Left kidney (tissue), 8 donors: ENCODE results near the gene MOCS2. TPM values are rescaled to one million over a fixed set of nuclear protein-coding genes. Genes with fewer than 3 reads are reported as not detected.
"Not testable (repeated sequence)": the region's sequence is repeated elsewhere in the genome, so short reads cannot be mapped to it uniquely, and the experiment has no call there.

Source experiments
- DNase-seq: peaks from one replicate; pipeline ENCODE4 v3.0.0-alpha.2; 2013
- long read RNA-seq, 8 donors: transcript quantifications; one replicate each; lab custom pipeline, GENCODE V29; 2026
- polyA plus RNA-seq: library from polyadenylated mRNA; unstranded; fragments of 120-200 nt; gene quantifications from one replicate; pipeline ENCODE4 v1.2.1, GENCODE V29; 2013; ENCODE audit not compliant: insufficient read length

MOCS2 gene, protein sequence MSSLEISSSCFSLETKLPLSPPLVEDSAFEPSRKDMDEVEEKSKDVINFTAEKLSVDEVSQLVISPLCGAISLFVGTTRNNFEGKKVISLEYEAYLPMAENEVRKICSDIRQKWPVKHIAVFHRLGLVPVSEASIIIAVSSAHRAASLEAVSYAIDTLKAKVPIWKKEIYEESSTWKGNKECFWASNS
- polyA plus RNA-seq, result 77.5 TPM
- long read RNA-seq, donor 1, transcript MOCS2-203 (7 exons, 1,337 nt), result major isoform, 31 of 39 reads
- long read RNA-seq, donor 1, partial matches to known transcripts, result 5 of 39 reads
- long read RNA-seq, donor 1, other reads (novel, unspliced or antisense), result 0 of 39 reads
- long read RNA-seq, donor 2, transcript MOCS2-203 (7 exons, 1,337 nt), result major isoform, 29 of 41 reads
- long read RNA-seq, donor 2, partial matches to known transcripts, result 10 of 41 reads
- long read RNA-seq, donor 2, other reads (novel, unspliced or antisense), result 0 of 41 reads
- long read RNA-seq, donor 3, transcript MOCS2-203 (7 exons, 1,337 nt), result major isoform, 21 of 45 reads
- long read RNA-seq, donor 3, partial matches to known transcripts, result 20 of 45 reads
- long read RNA-seq, donor 3, other reads (novel, unspliced or antisense), result 0 of 45 reads
- long read RNA-seq, donor 4, partial matches to known transcripts, result 0 of 4 reads
- long read RNA-seq, donor 4, other reads (novel, unspliced or antisense), result 0 of 4 reads
- long read RNA-seq, donor 5, transcript MOCS2-203 (7 exons, 1,337 nt), result major isoform, 89 of 113 reads
- long read RNA-seq, donor 5, partial matches to known transcripts, result 21 of 113 reads
- long read RNA-seq, donor 5, other reads (novel, unspliced or antisense), result 0 of 113 reads
- long read RNA-seq, donor 6, transcript MOCS2-203 (7 exons, 1,337 nt), result major isoform, 41 of 54 reads
- long read RNA-seq, donor 6, partial matches to known transcripts, result 11 of 54 reads
- long read RNA-seq, donor 6, other reads (novel, unspliced or antisense), result 0 of 54 reads
- long read RNA-seq, donor 7, transcript MOCS2-203 (7 exons, 1,337 nt), result major isoform, 54 of 80 reads
- long read RNA-seq, donor 7, transcript MOCS2-207 (5 exons, 795 nt), result minor isoform, 5 of 80 reads
- long read RNA-seq, donor 7, partial matches to known transcripts, result 19 of 80 reads
- long read RNA-seq, donor 7, other reads (novel, unspliced or antisense), result 0 of 80 reads
- long read RNA-seq, donor 8, transcript MOCS2-203 (7 exons, 1,337 nt), result major isoform, 16 of 22 reads
- long read RNA-seq, donor 8, partial matches to known transcripts, result 5 of 22 reads
- long read RNA-seq, donor 8, other reads (novel, unspliced or antisense), result 0 of 22 reads

DNA sequence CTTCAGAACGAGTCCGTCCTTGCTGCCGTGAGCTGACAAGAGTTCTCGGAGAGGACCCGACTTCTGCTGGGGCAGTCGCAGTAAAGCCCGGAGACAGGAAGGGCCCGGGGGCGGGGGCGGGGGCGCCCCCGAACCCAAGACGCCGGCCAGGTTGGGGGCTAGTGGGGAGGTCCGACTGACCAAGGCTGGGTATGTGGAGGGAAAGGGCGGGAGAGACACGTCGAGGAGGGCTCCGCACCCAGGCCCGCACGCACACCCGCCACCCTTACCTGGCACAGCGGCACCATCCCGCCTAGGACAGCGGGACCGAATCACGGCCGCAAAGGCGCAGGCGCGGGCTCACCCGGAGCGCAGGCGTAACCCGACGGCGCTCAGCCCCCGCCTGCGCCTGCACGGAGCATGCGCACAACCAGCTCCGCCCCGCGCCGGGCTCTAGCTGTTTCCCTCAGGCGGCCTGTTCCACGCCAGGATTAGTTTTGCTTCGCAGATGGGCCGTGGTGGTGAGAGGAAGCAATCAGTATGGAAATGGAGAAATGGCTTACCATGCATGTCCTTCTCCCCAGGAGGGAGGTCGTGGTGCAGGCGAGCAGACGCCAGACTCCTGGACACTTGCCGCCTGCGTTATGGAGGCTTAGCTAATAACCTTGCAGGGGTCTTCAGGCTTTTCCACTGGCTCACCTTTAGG, at the start of gene MOCS2:
MOCS2 (minus strand) TSS at position 315 of the 685 bp plus-strand sequence. CDS start 2,583 bp downstream, outside the sequence.
- DNase-seq, result peak; percentile 89

DNA sequence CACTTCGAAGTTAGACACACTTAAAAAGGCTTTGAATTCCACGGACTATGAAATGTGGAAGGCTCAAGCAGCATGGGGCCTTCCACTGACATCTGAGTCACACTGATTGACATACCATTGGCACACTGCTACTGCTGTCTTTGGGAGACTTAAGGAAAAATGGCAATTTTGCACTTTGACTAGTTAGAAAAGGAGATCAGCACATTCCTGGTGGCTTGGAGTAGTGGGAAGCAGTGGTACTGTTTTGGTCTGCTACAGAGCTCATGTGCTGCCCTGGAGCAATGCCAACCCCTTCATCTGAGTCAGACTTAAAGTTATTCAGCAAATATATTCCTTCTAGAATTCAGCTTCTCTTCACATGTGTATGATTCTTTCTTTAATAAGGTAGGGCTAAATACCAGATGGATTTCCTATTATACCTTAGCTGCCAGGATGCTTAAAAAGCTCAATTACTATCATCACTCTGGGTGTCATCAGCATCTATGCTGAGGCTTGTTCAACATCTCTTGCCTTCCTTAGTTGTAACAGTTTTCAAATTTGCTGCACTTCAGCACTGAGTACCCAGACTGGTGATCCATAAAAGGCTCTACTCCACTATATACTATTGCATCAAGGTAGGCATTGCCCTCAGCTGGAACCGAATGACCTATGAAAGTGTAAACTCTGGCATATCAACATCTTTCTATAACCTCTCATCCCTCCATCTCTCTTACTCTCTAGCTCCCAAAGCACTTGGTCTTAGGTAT, 42.3 kb upstream of the MOCS2 start:
- DNase-seq, result no peak

DNA sequence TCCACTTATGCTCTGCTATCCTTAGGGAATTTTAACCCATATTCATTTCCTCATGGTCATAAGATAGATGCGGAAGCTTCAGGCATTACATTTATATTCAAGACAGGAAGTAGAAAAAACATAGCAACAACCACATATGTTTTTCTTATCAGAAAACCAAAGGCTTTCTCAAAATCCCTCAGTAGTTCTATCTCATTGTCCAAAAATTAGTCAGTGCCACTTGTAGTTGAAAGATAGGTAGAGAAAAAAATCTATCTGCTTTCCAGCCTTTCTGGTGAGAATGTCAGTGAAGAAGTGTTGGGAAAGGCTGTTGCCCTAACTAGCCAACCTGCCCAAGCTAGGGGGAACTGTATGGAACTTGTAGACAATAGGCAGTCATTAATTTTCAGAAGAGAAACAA, 23.5 kb upstream of the MOCS2 start:
- no peak for DNase-seq

DNA sequence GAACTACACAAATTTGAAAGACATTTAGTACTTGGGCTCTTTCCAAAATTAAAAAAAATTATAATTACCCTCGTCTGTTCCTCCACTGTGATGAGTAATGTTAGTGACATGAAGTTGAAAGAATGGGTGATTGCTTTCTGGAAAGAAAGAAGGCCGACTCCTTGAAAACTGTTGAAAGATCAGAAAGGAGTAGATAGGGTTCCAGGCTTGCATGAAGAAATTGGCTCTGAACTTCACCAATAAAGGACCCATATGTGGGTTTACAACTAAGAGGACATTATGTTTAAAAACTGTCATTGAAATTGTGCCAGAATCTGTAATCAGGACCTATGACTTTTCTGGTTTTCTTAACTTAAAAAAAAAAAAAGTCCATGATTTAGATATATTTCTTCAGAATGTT, 20.7 kb upstream of the MOCS2 start:
- DNase-seq, result no peak

DNA sequence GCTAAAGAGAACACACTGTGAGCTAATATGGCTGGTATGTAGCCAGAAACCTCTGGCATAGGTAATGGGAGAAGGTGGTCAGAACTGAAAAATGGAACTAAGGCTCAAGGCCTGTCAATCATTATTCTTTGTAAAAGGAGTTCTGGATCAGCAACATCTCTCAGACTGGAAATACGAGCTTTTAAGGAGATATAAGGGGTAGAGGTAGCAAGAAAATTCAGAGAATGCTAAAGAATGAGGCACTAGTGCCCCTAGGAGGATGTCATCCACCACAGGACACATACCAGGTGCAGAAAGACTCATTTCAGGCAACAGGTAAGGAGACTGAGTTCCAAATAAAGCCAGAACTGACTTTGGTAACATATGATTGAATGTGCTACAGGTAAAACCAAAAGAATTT, 18.9 kb upstream of the MOCS2 start:
- no peak for DNase-seq

DNA sequence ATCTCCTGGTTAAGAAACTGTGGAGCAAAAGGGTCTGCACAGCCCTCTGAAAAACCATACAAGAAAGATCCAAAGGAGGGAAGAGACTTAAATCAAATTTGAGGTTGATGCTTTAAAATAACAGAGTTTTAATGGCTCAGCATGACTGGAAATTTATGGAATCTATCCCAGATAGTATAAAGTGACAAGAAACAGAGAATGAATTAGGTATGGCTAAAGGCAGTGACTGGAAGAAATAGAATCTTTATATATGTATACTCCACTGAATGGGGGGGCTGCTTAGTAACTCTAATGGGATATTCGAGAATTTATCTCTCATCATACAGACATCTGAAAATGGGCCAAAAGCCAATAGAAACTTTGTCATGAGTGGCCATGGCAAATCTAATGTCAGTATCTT, 17.6 kb upstream of the MOCS2 start:
- DNase-seq, result no peak

DNA sequence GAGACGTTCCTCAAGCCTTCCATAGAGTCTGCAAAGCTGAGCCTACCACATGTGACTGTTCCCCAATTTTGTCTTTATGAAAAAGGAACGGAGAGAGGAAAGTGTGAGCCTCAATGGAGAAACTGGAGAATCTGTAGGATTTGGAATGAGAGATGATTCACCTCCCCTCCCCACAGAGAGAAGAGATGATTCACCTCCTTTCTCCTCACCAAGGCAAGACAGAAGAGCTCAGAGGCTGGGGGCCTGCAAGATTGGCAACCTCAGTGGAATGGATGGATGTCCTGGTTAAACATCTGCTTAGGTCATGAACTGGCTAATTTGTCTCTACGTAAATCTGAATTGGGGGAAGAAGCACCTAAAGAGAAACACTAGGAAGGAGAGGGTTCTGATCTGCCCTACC, 17.0 kb upstream of the MOCS2 start:
- DNase-seq, result no peak

DNA sequence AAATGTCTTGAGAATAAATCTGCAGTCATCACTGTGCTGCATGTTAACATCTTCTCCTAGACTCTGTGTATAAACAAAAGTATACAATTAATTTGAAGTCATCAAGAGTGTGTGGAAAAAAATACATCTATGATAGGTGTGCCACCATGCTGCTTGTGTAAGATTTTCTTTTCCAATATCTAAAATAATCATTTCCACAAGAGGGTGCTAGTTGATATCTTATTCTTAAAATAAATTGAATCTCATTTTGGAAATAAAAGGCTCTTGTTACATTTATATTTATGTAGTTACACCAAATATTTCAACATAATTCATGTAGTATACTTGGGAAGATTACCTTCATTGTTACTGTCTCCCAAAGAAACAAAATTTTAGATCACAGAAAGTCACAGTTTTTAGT, 14.1 kb upstream of the MOCS2 start:
- DNase-seq, result no peak

DNA sequence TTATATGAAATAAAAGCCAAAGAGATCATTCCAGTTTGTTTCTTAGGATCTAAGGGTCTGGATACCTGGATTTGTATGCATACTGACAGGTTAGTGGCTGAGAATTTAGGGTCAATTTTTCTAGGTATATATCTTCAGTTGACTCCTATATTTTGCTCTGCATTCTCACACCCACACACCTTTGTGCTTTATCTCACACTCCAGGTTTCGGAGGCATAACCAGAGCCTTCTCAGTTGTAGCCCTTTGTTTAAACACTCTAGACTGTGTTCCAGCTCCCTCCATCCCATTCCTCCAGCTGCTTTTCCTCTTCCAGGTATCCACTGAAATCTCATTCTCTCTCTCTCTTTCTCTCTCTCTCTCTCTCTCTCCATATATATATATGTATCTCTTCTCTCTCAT, 10.6 kb upstream of the MOCS2 start:
- no peak for DNase-seq

DNA sequence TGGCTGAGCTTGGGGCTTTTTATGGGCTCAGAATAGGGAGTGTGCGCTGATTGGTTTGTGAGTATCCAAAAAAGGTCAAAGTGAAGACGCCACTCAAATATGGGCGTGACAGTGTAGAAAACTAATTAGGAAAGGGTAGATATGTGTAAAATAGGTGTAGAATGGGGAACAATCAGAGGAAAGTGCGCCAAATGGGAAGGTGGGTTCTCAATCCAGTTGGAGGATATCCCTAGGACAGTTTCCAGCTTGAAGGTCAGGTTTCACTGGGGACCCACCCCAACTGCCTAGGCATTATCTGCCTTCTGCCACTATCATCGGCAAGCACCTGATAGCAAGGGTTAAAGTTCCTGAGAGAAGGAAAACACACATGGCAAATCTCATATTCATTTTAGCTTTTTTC, 9.3 kb upstream of the MOCS2 start:
- no peak for DNase-seq

DNA sequence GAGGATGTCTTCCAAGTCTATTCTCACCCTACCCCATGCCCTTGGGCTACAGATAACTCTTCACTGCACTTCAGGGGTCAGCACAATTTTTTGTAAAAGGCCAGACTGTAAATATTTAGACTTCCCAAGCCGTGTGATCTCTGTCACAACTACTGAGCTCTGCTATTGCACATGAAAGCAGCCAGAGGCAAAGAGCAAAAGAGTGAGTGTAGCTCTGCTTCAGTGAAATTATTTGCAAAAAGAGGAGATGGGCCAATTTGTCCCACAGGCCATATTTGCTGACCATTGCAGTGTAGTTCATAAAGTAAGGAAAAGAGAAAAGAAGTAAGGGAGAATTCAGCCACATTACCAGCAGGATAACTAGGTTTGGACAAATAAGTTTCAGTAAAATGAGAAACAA, 7.0 kb upstream of the MOCS2 start:
- no peak for DNase-seq

DNA sequence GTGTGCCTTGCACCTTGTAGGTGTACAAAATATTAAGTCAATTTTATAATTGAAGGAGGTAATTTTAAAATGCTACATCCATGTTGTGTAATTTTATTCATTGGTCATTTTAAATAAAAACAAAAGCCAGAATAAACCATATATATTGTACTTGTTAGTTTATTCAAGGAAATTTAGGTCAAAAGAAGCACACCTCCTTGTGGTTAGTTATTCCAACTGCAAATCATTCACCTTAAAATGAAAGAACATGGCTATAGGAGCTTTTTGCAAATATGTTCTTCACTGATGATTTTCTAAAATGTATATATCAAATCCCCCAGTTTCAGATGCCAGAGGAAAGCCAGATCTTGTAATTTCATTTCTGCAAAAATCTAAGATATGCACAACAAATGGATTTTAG, 5.4 kb upstream of the MOCS2 start:
- DNase-seq, result no peak

DNA sequence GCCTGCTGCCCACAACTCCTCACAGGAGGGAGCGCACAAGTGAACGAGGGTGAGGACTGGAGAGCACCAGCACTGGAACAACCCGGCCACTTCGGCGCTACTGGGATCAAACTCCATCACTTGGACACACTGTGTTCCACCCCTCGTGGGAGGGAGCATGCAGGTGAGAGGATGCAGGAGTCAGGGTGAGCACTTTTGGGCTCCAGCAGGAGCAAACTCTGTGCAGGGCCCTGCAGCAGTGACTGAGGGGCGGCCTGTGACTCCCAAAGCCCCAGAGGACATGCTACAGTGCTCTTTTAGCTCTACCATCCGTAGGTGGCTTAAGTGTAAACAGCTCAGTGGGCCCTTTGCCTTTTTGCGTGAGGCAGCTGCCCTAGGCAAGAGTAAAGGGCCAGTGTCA, 4.4 kb upstream of the MOCS2 start:
- DNase-seq, result no peak

DNA sequence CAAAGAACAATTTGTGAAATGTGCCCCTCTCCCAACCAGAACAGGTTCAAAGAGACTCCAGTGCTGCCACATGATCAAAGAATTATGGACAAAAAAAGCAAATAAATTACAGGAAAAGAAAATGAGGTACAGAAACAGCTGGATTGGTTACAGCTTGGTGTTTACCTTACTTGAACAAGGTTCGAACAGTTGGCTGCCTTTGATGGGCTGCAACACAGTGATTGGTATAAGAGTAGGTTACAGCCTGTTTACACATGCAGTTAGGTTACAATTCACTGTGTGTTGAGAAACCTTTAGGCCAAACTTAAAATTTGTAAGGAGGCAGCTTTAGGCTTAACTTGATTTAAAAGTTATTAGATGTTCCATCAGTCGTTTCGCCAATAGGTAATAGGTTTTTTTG, 3.4 kb upstream of the MOCS2 start:
- DNase-seq, result no peak

DNA sequence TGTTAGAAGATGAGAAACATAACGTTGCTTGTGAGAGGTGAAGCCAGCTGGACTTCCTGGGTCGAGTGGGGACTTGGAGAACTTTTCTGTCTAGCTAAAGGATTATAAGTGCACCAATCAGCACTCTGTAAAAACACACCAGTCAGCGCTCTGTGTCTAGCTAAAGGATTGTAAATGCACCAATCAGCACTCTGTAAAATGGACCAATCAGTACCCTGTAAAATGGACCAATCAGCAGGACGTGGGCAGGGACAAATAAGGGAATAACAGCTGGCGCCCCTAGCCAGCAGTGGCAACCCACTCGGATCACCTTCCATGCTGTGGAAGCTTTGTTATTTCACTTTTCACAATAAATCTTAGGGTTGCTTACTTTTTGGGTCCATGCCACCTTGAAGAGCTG, 2.8 kb upstream of the MOCS2 start:
- DNase-seq, result not testable (repeated sequence)

DNA sequence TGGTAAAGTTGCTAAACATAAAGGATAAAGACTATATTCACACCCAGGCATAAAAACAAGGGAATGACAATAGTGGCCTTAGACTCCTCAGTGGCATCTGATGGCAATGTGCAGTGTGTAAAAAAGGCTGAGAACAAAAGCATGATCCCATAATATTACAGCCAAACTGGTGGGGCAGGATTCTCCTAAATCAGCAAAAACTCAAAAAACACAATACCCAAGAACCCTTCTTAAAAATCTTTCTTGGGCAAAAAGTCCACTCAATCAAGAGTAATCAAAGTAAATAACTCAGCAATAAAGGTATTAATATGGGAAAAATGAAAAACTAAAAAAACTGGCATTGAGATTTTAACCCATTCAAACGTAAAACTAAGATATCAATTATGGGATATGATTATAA, 1.6 kb upstream of the MOCS2 start:
- no peak for DNase-seq

DNA sequence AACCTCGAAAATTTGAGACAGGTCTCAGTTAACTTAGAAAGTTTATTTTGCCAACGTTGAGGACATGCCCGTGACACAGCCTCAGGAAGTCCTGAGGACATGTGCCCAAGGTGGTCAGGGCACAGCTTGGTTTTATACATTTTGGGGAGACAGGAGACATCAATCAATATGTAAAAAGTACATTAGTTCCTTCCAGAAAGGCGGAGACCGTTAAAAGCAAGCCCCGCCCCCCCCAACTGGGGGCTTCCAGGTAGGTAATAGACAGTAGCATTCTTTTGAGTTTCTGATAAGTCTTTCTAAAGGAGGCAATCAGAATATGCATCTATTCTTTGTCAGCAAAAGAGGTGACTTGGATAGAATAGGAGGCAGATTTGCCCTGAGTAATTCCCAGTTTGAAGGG, 599 bp upstream of the MOCS2 start:
- DNase-seq, result no peak

DNA sequence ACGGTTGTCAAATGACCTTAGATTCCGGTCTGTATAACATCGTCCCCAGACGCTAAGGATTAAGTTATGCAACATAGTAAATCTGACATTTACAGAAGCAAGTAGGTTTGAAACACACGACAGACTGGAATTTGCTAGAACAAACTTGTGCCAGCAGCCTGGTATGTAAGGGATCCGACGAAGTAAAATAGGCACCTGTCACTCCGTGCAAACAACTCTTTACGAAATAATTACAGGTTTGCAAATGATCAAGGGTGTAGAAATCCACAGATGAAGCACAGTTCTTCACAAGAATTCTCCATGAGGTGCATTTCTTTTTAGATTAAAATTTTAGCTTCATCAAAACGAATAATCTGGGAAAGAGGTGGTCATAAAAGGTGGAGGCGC, 508 bp downstream of the MOCS2 start:
- no peak for DNase-seq

DNA sequence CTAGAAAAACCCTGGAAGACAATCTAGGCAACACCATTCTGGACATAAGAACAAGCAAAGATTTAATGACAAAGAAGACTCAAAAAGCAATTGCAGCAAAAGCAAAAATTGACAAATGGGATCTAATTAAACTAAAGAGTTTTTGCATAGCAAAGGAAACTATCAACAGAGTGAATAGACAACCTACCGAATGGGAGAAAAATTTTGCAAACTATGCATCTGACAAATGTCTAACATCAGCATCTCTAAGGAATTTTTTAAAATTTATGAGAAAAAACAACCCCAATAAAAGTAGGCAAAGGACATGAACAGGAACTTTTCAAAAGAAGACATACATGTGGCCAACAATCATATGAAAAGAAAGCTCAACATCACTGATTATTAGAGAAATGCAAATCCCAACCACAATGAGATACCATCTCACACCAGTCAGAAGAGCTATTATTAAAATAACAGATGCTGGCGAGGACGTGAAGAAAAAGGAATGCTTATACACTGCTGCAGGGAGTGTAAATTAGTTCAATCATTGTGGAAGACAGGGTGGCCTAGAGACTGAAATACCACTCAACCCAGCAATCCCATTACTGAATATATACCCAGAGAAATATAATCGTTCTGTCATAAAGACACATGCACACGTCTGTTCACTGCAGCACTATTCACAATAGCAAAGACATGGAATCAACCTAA, 3.8 kb downstream of the MOCS2 start:
- no peak for DNase-seq

DNA sequence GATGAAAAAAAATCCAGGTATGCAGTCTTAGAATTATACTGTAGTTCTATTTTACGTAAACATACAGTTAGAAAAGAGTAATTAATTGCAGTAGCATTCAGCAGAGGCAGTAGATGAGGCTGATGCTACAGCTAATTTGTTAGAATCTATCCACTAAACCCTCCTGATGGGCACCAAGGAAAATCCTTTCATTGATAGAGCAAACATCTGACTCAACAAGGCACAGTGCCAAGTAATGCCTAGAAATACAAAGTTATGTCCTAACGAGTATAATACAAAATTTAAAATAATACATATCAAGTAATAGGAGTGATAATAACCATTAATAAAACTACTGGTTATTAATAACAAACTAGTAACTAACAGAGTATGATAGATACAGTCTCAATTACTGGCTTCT, 9.0 kb downstream of the MOCS2 start:
- no peak for DNase-seq
